ENCODE measurements around the gene PDE4B.

Gene PDE4B

DNA sequence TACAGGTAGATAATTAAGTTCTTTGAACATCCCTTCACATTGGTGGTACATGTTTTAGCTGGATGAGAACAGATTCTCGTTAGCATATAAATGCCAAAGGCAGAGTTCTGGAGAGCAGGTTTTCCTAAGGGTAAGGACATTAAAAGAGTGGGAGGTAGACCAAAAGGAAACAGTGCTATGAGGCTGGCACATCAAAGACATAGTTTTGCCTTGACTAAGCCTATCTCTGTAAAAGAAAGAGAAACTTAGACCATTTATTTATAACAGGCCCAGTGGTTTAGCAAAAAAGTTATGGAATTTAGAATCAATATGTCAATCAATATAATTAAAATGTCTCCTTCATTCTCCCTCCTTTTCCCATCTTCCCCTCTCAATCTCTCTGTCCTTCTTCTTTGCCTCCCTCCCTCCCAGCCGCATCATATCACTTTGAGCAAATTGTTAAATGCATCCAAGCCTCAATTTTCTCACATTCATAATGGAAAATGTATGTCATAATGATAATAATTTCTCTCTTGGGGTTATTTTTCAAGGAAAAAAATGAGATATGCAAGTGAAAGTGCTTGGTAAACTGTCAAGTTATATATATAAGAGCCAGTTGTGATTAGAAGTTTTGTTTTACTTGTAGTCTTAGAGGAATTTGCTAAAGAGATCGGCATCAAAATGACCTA, 531.4 kb downstream of the PDE4B start:
- FAIRE-seq, result no peak

DNA sequence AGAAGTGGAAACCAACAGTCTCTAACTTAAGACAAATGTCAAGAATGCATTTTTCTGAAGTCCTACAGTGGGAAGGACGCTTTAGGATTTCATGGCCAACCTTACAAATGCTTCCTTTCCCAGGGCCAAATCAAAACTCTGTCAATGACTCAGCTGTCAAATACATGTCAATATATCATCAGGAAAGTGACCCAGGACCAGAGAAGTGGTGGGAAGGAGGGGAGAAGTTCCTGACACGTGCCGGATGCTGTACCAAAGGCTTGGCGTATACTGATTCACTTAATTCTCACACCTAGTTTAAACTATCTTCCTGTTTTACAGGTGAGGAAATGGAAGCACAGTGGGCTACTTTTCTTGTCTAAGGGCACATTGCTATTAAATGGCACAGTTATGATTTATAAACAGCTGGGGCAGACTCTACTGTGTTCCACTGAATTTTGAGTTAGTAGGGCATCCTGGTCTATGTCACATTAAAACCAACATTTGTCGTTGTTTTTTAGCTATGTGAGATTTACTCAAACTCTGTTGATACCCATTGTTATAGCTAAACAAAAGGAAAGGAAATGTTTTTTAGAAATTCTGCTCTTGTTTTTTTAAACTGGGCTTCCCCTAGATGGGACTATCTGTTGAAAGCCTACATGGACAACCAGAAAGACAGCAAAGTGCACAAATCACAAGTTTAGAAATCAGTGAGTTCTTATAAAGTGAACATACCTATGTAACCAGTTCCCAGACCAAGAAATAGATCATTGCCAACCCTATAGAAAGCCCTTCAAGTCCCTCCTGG, 533.1 kb downstream of the PDE4B start:
- FAIRE-seq, result no peak

DNA sequence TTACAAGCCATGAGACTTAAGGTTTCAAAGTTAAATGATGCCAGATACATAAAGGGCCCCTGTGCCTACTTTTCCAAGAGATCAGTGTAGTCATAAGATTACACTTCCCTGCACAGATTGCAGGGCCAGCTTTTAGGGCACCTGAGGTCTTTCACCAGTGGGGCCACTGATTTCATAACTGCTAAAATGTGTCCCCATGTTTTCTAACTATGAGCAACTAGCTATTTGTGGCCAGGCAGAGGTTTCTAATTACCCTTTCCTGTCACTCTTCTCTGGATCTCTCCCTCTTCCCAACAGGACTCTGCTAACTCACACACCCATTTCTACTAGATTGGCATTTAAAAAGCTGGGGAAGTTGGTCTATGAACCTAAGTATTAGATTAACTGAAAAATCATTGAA, 534.2 kb downstream of the PDE4B start:
- FAIRE-seq, result no peak

GRCh38 chr1:66327588-66327987, 534.9 kb downstream of the PDE4B start:
- no peak for FAIRE-seq

DNA sequence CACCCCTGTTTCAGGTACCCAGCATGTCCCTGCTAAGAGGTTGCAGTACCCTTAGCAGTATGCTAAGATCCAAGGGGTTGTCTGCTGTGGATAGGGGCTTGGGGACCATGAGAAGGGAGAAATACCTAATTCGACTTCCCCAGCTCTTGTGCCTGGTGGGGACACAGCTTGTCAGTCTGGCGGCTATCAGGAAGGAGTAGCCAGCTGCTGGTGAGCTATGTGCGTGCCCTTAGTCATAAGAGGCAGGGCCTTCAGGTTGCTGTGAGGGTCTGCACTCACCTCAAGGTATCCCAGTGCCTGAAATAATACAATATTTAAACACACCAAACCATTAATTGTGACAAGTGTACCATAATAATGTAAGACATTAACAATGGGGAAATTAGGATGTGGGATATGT, 536.2 kb downstream of the PDE4B start:
- FAIRE-seq, result no peak

DNA sequence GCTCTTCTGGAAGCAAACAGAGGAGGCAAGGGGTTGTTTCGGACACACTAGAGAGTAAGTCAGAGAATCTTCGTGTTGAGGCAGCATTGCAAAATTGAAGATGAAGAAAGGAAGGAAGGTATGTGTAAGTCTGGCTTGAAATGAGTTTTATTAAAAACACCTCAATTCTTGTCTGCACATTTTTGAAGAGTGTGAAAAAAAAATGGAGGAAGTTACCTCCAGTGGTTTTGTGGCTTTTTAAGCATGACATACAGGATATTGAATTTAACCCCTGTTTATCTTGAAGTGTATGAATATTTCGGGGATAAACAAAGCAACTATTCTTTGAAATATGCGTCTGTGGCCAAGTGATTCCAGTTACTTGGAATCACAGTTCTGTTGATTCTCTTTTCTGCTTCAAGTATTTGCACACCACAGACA, 538.0 kb downstream of the PDE4B start:
- FAIRE-seq, result no peak

DNA sequence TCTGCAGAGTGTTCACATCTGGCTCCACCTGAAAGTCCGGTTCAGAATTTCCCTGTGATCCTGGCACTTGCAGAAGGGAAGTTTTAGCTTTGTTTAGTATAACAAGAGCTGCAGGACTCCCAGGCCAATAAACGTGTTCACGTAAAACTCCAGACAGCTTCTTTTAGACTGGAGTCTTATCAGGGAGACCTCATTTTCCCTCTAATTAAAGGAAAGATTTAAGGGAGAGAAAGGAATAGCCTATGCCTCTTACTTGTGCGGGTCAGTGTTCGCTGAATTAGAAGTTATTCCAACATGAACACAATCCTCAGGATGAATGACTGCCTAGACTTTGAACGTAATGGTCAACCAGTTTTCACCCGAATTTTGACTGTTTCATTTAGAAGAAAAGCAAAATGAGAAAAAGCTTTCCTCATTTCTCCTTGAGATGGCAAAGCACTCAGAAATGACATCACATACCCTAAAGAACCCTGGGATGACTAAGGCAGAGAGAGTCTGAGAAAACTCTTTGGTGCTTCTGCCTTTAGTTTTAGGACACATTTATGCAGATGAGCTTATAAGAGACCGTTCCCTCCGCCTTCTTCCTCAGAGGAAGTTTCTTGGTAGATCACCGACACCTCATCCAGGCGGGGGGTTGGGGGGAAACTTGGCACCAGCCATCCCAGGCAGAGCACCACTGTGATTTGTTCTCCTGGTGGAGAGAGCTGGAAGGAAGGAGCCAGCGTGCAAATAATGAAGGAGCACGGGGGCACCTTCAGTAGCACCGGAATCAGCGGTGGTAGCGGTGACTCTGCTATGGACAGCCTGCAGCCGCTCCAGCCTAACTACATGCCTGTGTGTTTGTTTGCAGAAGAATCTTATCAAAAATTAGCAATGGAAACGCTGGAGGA, 539.2 kb downstream of the PDE4B start:
- no peak for FAIRE-seq

GRCh38 chr1:66332548-66332901, 539.8 kb downstream of the PDE4B start:
- no peak for FAIRE-seq

DNA sequence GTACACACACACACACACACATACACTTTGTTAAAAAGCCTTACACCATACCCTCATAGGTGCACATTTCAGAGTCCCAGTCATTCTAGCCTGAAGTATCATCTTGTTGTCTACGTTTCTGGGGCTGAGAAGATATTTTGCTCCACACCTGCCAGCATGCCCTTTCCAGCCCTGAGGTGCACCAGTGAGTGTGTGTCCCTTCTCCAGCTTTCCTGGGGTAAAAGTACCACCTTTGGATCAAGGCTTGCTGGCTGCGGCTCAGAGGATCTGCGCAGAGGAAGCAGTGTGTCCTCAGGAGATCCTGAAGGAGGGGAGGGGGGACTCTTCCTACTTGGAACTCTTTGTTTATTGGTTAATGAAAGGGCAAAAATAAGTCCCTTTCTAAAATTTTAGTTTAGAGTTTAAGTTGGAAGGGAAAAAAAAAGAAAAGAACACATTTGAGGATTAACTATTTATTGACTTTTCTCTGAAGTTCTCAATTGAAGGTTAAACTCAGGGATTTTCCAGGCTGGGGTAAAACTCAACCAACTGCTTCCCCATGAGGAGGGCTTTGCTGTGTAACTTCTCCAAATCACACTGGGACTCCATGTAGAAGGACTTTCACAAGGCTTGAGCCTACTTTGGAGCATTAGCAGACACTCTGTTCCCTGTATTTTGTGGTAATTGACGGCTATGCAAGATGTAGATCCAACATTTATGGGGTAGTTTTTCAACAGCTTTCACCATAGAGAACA, 540.9 kb downstream of the PDE4B start:
- no peak for FAIRE-seq

DNA sequence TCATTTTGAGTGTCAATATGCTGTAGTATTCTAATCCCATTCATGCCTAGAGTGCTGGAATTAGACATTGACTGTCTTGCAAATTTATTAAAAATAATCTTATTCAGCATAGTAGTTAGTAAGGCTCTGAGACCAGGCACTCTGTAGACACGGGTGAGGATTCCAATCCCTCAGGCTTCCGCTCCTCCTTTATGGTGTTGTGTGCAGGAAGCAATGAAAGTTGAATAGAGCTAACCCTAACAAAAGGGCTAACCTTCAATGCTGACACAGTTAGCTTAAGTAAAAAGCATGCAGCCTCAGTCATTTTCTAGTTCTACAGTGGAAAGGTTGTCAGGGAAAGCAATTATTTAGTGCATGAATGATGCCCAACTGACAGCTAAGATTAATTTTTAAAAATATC, 541.6 kb downstream of the PDE4B start:
- FAIRE-seq, result no peak

GRCh38 chr1:66335125-66335524, 542.4 kb downstream of the PDE4B start:
- no peak for FAIRE-seq

DNA sequence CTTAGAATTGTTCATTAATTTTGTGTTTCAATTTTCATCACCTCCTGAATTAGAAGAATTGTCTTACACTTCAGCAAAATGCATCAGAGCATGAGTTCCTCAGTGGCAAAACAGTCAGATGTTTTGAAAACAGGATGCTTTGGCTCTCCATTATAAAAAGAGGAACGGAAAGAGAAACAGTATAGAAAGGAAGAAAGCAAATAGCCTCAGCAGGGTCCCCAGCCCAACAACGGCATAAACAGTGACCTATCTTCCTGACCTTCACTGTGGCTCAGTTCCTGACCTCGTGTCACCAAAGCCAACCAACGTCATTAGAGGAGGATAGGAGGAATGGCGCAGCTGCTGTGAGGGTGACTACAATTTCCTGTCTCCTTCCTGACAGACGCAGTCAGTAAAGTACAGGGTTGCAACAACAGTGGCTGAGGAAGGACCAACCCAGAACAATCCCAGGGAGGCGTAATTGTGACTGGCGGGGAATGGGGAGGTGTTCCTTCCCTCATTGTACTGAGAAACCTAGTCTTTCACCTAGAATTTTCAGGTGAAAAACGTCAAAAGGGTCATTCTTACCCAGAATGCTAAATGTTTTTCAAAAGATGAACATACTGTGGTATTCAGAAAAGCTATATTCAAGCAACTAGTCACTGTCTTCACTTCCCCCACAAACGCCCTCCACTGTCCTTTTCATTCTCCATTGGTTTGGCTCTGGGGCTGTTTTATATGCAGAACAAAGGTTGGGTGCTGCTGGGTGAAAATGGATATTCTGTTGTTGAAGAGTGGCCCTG, 543.4 kb downstream of the PDE4B start:
- FAIRE-seq, result no peak

GRCh38 chr1:66336641-66336990, 543.9 kb downstream of the PDE4B start:
- FAIRE-seq, result no peak

- no peak for FAIRE-seq
These were observed 544.6 kb downstream of the PDE4B start for GRCh38 chr1:66337249-66337648.

- no peak for FAIRE-seq
These were observed 547.2 kb downstream of the PDE4B start for GRCh38 chr1:66339944-66340343.

DNA sequence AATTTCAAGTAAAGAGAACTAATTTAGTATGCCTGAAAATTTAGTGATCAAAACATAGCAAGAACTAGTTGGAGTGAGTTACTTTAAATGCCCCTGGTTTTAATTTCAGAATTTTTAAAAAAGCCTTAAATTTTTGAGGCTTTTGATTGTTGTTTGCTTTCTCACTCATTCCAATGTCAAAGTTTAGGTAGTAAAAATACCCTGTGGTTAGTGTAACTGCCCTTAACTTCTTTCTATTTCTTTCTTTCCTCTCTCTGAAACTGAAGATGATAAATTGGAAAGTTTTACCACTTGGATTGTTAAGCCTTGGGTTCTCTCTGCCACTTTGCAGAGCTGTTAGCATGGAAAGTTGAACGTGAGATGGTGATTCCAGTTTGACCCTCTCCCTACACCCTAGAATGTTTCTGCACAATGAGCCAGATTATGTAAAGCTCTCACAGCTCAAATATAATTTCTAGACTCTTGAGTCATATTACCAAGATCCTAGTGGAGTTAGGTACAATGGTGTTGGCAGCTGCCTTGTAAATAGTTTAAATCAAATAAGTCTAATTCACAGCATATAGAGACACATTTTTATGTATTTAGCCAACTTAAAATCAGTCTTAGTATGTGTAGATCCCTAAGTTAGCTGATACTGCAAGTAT, 548.9 kb downstream of the PDE4B start:
- no peak for FAIRE-seq

GRCh38 chr1:66342707-66343106, 550.0 kb downstream of the PDE4B start:
- FAIRE-seq, result no peak

- FAIRE-seq, result no peak
These were observed 551.1 kb downstream of the PDE4B start for GRCh38 chr1:66343569-66344325.

DNA sequence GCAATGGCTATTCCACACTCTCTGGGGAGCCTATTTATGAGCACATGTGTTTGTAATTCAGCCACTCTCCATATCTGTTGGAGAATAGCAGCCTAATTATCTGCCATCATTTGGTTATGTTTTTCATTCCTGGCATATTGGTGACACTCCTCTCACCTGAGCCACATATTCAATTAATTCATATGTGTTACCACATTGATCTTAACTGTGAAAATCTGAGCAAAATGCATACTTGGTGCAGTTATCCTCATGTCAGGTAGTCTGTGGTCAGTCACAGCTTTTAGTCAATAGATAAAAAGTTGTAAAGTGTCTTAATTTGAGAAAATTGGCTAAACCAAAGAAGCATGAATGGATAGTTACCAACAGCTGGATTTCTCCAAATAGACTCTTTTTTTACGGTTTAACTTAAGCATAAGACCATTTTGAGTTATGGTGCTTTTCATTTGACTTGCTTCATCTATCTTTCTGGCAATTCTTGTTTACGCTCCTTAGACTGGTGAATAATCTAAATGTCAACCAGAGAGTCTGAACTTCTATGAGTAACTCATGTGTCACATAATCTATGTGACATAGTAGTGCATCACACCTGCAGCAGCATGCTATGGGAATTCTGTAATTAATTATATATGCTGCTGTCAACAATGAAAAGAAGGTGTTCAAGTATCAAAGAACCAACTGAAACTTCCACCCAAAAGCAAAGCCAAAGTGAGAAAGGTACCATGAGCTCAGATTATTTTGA, 553.5 kb downstream of the PDE4B start:
- no peak for FAIRE-seq

DNA sequence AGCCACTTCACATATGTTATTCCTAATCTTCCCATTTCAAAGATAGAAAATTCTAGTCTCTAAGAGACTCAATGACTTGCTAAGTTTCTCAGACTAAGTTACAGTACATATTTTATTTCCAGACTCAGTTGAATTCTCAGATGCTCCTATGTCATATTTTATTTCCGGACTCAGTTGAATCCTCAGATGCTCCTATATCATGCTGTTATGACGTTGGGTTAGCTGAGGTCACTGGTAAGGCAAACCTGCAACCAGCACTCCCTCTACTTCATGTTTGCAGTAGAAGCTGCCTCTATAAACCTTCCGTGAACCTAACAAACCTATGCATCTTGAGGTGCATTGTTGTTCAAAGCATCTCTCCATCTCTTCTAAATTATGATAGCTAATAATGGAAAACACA, 554.2 kb downstream of the PDE4B start:
- FAIRE-seq, result no peak

All from A204.1 (cell line).